HG03520 (cell line): Measurements from ENCODE around the gene FLRT2.

Source experiments
- ATAC-seq: cut with Tn5 transposase; IDR thresholded peaks from one replicate; pipeline ENCODE4 v1.9.1; 2021; ENCODE audit warnings: mild to moderate bottlenecking, moderate library complexity; ENCODE audit not compliant: unreplicated experiment

The FLRT2 gene

DNA sequence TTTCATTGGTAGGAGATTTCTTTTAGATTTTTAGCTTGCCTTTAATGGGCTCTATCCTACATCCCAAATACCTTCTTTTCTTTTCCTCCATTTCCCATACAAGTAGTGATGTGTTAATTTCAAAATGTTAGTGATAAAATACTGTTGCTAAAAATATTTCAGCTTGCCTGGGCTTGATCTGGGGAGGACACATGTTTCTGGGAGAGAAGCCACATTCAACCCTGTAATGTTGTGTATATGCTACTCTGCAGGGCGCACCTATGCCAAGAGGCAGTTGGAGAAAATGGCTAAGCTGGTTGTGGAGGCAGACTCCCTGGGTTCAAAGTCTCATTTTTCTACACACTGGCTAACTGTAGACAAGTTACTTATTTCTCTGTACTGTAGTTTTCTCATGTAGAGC lies 26.3 kb downstream of the FLRT2 start:
- ATAC-seq = no peak

DNA sequence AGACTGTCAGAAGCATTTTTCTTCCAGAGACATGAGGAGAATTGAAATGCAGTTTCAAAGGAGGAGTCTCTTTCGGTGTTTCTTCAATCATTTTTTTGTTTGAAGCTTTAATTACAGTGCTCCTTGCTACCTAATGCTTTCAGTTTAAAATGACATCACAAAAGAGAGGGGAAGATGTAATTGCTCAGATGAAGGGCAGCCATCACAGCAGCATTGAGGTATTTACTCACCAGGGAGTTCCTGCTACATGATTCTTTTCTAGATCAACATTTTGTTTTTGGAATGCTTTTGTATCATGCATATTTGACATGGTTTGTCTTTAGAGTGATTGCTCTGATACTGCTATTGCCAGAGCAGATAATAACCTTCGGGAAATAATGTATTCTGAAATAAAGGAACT lies 28.6 kb downstream of the FLRT2 start:
- no peak for ATAC-seq

DNA sequence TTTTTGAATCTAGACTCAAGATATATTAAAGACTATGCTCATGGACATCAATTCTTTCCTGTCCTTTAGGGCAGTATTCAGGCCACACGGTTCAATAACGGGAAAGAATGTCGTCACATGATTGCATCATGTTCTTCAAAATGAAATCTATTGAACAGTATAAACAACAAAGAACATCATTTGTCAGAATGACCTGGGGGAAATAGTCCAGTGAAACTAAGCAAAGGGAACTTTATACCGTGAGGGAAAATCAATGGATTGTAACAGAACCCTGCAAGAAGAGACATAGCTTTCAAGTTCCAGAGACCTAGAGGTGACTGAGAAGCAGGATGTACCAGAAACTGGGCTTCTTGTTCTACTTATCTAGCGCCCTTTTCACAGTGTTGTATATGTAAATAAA lies 32.7 kb downstream of the FLRT2 start:
- ATAC-seq = no peak

DNA sequence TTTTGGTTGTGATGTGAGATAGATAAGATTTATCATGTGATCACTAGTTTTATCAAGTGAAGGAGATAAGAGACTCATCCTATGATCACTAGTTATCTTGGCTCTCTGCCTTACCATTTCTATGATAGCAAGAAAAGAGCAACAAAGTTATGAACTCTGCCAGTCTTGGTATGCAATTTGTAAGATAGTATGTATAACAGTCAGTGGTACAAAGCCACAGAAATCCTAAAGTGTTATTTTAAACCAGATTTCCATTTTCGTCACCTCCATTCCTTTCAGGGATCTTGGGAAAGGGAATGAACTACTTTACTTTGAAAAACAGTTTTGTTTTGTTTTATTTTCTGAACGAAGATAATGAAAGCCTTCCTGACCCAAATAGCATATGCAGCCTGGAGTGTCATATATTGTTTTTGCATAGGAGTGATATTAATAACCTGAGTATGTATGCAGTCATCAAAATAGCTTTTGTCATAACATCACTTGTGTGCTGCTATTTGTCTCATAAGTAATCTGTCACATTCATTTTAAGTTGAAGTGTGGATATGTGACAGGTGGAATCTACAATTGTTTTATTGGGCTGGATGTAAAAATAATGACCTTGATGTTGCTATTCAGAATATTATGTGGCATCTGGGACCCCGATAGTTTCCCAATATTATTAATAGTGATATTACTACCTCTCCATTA lies 35.0 kb downstream of the FLRT2 start:
- ATAC-seq = no peak

DNA sequence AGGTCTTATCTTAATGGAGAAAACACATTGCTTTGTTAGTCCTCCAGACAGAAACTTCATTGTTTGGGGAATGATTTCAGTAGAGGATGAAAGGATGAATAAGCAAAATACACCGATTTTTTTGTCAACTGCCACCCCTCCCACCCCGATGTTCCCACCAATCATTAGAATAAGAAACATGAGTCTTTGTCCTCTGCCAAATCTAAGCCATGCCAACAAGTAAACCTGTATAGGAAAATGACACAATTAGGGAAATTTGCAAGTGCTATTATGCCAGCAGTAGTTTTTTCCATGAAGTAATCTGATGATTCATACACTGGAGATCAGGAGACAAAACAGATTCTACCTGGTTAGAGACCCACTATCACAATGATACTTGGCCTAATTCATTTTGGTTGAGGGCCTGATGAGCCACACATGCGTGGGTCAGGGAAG lies 35.9 kb downstream of the FLRT2 start:
- ATAC-seq = no peak

DNA sequence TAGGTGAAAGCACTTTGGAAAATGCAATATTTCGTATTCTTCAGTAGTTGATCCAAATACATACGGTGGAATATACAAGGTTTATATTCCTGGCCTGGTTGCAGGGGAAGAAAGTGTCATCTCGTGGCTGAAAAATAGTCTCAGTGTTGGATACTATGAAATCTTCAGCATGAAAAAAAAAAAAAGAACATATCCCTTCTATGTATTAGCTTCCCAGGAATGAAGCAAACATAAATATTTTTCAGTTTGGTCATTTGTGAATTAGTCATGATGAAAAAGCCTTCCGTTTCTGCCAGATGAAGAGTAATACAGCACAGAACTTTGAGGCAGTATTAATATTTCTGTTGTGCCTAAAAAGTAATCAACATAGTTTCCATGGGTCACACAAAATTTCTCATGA lies 36.7 kb downstream of the FLRT2 start:
- no peak for ATAC-seq

DNA sequence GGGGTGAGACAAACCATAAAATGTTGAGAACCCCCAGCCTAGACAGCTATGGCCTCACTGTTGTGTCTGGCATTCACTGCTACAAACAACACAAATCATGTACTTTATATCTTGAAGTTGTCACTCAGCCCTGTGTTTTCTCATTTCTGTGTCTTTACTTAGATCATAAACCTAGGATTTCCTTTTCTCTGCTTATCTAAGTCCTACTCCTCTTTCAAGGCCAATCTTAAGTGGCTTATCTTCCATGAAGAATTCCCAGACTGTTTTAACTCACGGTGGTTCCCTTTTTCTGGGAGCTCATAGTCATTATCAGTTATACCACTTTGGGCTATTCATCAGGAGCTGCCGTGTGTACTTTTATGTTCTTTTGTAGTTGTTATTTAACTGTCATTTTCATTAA lies 42.1 kb downstream of the FLRT2 start:
- no peak for ATAC-seq

DNA sequence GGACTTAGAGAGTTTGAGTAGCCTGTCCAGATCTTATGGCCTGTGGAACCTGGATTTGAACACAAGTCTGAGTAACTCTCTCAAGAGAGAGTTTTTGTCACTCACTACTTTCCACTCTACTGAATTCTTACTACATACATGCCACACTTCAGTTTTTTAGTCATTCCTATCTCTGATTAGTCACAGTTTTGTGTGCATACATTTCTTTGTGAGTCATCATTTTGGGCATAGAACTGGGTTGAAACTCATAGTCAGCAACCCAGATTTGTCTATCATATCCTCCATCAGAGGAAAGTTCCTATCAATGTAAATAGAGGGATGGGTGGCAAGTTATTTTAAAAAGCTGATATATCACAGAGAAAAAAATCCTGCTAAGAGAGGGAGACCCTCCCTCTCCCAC lies 42.9 kb downstream of the FLRT2 start:
- no peak for ATAC-seq

DNA sequence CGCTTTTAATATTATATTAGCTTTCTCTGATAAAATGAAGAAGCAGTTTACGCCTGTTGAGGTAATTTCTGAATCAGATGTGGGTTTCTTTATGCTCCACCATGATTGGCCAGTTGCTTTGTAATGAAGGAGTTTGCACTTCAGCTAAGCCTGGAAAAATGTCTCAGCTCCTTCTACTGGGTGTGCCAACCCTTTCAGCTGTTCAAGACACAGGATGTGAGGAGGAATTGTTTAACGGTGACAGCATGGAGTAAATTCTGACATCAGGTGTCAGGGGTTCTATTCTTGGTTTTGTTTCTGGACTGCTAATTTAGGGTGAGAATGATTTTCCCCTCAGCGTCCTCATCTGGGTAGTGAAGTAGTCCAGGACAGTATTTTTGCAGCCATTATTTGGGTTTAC lies 43.5 kb downstream of the FLRT2 start:
- no peak for ATAC-seq

DNA sequence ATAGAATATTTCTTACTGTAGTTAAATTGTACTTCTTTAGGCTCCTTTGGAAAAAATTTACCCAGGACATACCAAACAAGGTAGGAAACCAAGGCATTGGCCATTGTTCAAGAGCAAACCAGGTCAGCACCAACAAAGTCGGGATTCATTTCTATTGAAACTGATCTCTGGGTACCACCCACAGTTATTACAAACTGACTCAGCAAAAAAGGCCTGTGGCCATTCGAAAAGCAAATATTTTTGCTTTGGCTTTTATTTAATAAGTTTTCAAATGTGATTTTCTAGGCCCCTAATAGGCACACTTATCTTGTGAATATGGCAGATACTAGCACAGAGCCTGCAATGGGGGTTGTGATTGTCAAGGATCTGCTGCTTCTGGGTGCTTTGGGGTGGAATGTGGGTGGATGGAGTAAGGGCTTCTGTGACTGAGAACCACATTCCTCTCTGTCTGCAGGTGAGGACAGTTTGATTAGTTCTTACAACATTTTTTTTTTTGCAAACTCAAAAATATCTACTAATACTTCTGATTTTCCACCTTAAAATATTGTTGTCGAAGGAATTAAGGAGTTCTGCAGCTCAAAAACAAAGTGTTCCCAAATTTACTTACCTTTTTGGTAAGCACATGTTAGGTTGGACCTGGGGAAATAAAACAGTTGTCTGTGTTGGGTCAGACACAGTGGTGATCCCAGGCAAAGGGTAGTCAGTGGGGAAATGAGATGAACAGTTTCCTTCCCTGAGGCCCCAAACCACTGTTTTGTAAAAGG lies 45.1 kb downstream of the FLRT2 start:
- ATAC-seq = no peak

DNA sequence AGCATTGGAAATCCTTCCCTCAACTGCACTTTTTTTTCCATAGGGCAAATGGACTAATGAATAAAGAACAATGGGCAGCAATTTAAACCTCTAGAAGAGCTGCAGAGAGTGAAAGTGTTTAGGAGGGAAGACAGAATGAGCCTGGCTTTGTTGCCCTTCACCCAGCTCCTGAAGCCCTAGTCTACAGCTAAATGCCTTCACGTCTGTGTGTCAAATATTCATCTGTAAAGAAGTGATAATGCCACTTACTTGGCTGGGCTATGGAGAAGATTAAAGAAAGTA lies 45.6 kb downstream of the FLRT2 start:
- ATAC-seq = no peak

DNA sequence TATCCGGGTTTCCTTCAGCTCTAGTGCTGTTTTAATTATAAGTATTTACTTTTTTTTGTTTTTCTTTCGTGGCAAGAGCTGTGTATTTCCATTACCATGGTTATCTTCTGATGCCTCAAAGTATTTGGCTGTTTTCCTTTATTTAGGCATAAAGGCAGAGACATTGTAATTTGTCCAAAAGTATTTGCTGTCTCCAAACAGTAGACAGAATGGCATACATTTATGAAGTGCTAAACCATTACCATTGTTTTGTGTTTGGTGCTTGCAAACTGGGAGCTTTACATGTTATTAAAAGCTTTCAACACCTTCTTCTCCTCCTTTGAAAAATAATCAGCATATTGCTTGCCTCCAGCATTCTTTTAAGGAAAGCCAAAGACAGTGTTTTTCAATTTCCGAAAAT lies 46.3 kb downstream of the FLRT2 start:
- ATAC-seq = no peak

DNA sequence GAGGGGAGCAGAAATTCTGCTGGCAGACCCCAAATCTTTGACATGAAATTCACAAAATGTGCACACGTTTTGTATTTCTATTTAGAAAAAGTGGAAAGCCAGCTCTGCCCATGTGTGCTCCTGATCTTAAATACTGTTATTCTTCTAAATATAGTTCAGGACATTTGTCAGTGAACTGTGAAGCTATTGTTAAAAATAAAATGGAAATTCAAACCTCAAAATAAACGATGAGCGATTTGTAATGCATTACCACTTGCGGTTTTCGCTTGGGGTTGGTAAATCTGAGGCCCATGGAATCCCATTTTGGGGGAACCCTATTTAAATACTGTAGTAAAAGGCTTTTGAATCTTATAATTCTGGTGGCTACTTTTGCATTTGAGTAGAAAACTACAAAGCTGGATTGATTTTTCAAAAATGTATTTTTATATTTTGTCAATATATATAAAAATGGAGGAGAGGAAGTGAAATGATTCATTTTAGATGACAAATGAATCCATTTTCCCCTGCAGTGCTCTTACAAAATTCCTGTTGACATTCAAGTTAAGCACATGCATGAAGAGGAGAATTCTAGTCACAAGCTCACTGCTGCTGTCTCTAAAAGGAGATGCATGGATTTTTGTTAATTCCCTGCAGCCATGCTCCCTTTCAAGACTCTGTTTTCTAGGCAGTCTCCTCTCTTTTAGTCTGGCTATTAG lies 47.1 kb downstream of the FLRT2 start:
- ATAC-seq = no peak

DNA sequence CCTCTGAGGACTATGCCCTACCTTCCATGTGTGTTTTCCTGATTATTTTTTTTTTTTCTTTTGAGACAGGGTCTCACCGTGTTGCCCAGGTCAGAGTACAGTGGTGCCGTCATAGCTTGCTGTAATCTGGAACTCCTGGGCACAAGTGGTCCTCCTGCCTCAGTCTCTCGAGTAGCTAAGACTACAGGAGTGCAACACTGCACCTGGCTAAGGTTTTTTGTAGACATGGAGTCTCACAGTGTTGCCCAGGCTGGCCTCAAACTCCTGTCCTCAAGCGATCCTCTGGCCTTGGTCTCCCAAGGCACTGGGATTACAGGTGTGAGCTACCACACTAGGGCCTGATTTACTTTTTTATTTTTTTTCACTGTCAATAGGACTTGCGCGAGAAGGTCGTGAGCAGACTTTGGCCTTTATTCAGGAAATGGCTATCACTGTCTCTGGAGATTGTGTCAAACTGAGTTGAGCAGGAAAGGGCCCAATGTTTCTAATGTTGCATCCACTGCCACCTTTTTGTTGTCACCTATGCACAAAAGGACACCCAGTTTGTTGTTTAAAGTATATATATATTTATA lies 47.7 kb downstream of the FLRT2 start:
- no peak for ATAC-seq

DNA sequence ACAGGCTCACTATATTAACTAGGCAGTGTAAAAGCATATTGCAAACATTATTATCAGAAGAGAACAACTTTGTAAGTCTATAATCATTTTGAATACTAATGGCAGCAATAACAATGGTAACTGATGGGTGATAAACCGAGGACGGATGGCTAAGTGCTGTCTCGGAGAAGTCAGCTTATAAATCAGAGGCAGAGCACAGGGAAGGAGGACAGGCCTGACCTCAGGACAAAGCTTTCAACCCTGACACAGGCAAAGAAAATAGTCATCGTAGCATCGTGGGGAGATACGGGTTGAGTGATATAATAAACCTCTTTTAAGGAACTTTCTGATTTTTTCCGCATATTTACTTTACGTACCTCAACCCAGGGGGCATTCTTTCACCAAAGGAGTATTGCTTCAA lies 48.4 kb downstream of the FLRT2 start:
- no peak for ATAC-seq

DNA sequence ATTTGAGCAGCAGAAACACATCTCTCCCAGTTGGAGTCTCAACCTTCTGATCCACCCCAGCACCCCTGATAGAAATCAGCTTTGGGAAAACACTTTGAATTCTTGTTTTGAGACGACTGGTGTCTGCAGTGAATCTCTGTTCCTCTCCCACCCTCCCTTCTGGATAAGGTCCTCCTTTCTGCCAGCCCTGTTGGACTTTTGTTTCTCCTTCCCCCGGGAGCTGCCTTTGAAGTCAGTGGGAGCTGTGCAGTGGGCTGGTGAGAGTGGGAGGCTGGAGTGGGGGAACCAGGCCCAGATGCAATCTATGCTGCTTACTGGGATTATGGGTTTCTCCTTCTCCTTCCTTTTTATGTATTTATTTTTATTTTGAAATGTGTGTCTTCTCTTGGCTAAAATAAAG lies 49.0 kb downstream of the FLRT2 start:
- ATAC-seq = no peak

DNA sequence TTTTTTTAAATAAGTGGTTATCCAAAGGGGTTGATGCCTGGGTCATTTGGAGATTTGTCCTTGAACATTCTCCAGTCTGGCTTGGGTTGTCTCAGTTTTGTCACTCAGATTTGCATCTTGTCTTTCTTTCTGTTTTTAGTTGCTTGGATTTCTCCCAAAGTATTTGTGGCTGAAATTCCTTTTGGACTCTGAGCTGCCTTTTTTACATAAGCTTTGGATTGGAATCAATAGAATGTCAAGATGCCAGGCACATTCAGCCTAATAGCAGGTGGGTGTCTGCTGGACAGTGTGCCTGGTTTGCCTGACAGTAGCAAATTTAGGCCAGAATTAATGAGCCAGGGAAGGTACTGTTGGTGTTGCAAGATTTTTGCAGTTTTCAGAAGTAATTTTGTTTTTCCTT lies 50.0 kb downstream of the FLRT2 start:
- no peak for ATAC-seq

DNA sequence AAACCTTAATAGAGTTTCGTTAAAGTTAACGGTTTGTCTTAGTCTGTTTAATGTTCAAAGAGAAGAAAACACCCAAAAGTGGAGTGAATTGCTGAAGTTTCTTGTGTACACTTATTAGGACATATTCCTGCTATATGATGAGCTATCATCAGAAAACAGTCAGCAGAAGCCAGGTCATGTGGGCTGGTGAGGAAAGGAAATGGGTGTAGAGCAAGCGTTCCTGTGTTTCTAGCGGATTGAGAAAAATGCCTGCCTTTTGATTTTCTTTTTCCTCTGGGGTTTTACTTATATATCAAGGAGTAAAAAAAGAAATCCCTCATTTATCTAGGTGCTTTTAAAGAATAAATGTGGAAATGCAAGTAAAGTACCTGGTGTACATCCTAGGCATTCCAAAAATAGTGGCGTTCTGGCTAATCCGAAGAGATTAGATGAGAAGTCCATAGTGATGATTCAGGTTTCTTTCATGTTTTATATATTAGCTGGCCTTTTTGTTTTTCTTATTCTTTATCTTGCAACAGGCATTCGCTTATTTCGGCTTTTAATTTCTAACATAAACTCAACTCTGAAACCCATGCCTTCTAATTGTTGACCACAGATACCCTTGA lies 50.7 kb downstream of the FLRT2 start:
- no peak for ATAC-seq

DNA sequence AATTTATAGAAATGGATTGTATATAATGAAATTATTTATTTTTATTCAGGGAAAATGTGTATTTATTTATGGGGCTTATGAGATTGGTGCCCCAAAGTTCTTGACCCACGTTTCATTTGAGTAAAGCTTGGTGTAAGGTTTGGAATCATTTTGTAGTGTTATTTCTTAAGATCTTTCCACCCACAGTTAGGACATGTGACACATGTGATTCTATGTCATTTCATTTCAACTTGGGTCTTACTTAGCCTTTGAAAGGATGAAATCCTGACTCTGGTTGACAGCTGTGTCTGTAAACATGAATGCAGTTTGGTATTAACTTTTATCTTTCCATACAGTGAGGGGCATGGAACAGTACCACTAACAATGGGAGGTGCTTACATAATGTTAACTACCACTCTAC lies 51.7 kb downstream of the FLRT2 start:
- no peak for ATAC-seq

DNA sequence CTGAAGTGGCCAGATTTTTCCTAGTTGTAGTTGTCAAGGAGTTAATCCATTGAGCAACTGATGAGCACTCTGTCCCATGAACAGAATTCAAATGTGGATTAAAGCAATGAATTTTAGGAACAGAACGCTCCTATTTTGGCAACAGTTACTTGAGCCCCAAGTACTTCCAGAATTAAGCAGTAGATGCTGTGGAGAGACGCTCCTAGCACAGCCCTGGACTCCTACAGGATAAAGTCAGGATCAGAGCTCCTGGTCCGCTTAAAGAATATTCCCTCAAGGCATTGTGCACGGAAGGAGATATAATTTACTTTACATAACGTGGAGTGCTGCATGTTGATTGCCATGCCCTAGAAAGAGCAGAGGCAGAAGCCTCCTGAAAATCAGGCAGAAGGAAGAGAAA lies 53.4 kb downstream of the FLRT2 start:
- ATAC-seq = no peak

DNA sequence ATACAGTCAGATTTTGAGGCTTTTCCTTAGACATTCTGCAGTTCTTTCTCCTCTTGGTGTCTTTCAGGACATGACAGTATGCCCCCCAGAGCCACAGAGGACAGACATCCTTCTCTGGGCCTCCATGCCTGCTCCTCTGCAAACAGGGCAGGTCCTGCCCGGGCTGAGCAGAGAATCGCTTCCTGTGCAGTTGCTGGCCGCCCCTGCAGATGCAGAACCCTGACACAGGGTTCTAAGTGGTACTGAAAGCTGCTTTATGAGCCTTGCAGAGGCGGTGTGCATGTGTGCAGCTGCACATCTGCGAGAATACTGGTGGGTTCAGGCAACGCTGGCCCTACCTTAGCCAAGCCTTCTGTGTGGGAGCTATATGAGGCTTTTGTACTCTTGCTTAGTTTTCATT lies 54.5 kb downstream of the FLRT2 start:
- ATAC-seq = no peak
